Measurements from ENCODE around the gene PEPD. TPM values are rescaled to one million over a fixed set of nuclear protein-coding genes. Genes with fewer than 3 reads are reported as not detected.

PEPD gene
- total RNA-seq, 3 donors from 2014 or later, result 54.2 to 57.2 (median 55.1) TPM

- peaks cover 18% of the 10 kb centered on the region for H3K36me3 Mint-ChIP-seq (ENCODE audit: insufficient read depth)
- H3K4me1 Mint-ChIP-seq (ENCODE audit: low read depth), result peaks cover 61% of the 10 kb centered on the region
- no peaks in the 10 kb centered on the region for H3K27me3 Mint-ChIP-seq (ENCODE audit: low read depth)
- H3K9me3 Mint-ChIP-seq, result no peaks in the 10 kb centered on the region
- H3K4me3 Mint-ChIP-seq, result peak overlapping the region; percentile 97
- ATAC-seq (no peak), DNase-seq (no peak)
Measured at GRCh38 chr19:33375837-33376159, 145.8 kb downstream of the PEPD start.

- peaks cover 61% of the 10 kb centered on the region for H3K4me1 Mint-ChIP-seq (ENCODE audit: low read depth)
- H3K27me3 Mint-ChIP-seq (ENCODE audit: low read depth), result no peaks in the 10 kb centered on the region
- DNase-seq (no peak), ATAC-seq (no peak)
- H3K4me3 Mint-ChIP-seq, result peak overlapping the region; percentile 97
- peaks cover 18% of the 10 kb centered on the region for H3K36me3 Mint-ChIP-seq (ENCODE audit: insufficient read depth)
- H3K9me3 Mint-ChIP-seq, result no peaks in the 10 kb centered on the region
Measured at GRCh38 chr19:33375156-33375836, 146.3 kb downstream of the PEPD start.

- Mint-ChIP-seq H3K36me3 (ENCODE audit: insufficient read depth) (peaks cover 14% of the 10 kb centered on the region), H3K4me1 (ENCODE audit: low read depth) (peaks cover 54% of the 10 kb centered on the region), H3K4me3 (peak overlapping the region; percentile 97), H3K9me3 (no peaks in the 10 kb centered on the region), H3K27me3 (ENCODE audit: low read depth) (no peaks in the 10 kb centered on the region)
- ATAC-seq, result no peak
- DNase-seq, result no peak
Measured at GRCh38 chr19:33374236-33374714, 147.3 kb downstream of the PEPD start.

GRCh38 chr19:33373453-33374235 lies 147.9 kb downstream of the PEPD start, which contains the start of gene CEBPG:
CEBPG (plus strand) TSS chr19:33373709; CDS start chr19:33379240, 5,531 bp downstream.
- Mint-ChIP-seq H3K9me3 (no peaks in the 10 kb centered on the region), H3K4me1 (ENCODE audit: low read depth) (peaks cover 48% of the 10 kb centered on the region), H3K36me3 (ENCODE audit: insufficient read depth) (peaks cover 12% of the 10 kb centered on the region), H3K4me3 (peak within 1 kb of the TSS; percentile 97), H3K27me3 (ENCODE audit: low read depth) (no peaks in the 10 kb centered on the region)
- DNase-seq (peak; percentile 93), ATAC-seq (peak; percentile 94 to 95)

GRCh38 chr19:33370783-33371182 lies 150.8 kb downstream of the PEPD start:
- Mint-ChIP-seq H3K4me3 (no peak overlapping the region), H3K9me3 (no peaks in the 10 kb centered on the region), H3K36me3 (ENCODE audit: insufficient read depth) (peaks cover 6% of the 10 kb centered on the region), H3K27me3 (ENCODE audit: low read depth) (peaks cover 4% of the 10 kb centered on the region), H3K4me1 (ENCODE audit: low read depth) (peaks cover 21% of the 10 kb centered on the region)
- ATAC-seq (no peak), DNase-seq (no peak)

GRCh38 chr19:33368074-33368864 lies 153.3 kb downstream of the PEPD start:
- ATAC-seq (peak in 1 of 2 donors; percentile 20), DNase-seq (no peak)
- Mint-ChIP-seq H3K36me3 (ENCODE audit: insufficient read depth) (no peaks in the 10 kb centered on the region), H3K27me3 (ENCODE audit: low read depth) (peaks cover 4% of the 10 kb centered on the region), H3K9me3 (no peaks in the 10 kb centered on the region), H3K4me3 (no peak overlapping the region), H3K4me1 (ENCODE audit: low read depth) (peaks cover 4% of the 10 kb centered on the region)

GRCh38 chr19:33366897-33367296 lies 154.7 kb downstream of the PEPD start:
- H3K27me3 Mint-ChIP-seq (ENCODE audit: low read depth), result peaks cover 9% of the 10 kb centered on the region
- no peaks in the 10 kb centered on the region for H3K36me3 Mint-ChIP-seq (ENCODE audit: insufficient read depth)
- no peak overlapping the region for H3K4me3 Mint-ChIP-seq
- no peaks in the 10 kb centered on the region for H3K4me1 Mint-ChIP-seq (ENCODE audit: low read depth)
- ATAC-seq, result no peak
- no peak for DNase-seq
- H3K9me3 Mint-ChIP-seq, result no peaks in the 10 kb centered on the region

- ATAC-seq, result no peak
- DNase-seq, result no peak
- no peak overlapping the region for H3K4me3 Mint-ChIP-seq
- H3K9me3 Mint-ChIP-seq, result no peaks in the 10 kb centered on the region
- H3K27me3 Mint-ChIP-seq (ENCODE audit: low read depth), result peaks cover 14% of the 10 kb centered on the region
- H3K36me3 Mint-ChIP-seq (ENCODE audit: insufficient read depth), result no peaks in the 10 kb centered on the region
- no peaks in the 10 kb centered on the region for H3K4me1 Mint-ChIP-seq (ENCODE audit: low read depth)
Measured at GRCh38 chr19:33366127-33366526, 155.5 kb downstream of the PEPD start.

- H3K9me3 Mint-ChIP-seq, result no peaks in the 10 kb centered on the region
Measured at GRCh38 chr19:33365691-33366090, 155.9 kb downstream of the PEPD start.

GRCh38 chr19:33363476-33363875 lies 158.1 kb downstream of the PEPD start:
- no peak overlapping the region for H3K4me3 Mint-ChIP-seq
- H3K4me1 Mint-ChIP-seq (ENCODE audit: low read depth), result no peaks in the 10 kb centered on the region
- no peaks in the 10 kb centered on the region for H3K36me3 Mint-ChIP-seq (ENCODE audit: insufficient read depth)
- H3K27me3 Mint-ChIP-seq (ENCODE audit: low read depth), result peaks cover 20% of the 10 kb centered on the region
- ATAC-seq (no peak), DNase-seq (no peak)
- no peaks in the 10 kb centered on the region for H3K9me3 Mint-ChIP-seq

More at GRCh38 chr19:33365691-33366090, 155.9 kb downstream of the PEPD start:
- no peak for ATAC-seq
- Mint-ChIP-seq H3K27me3 (ENCODE audit: low read depth) (peaks cover 14% of the 10 kb centered on the region), H3K4me1 (ENCODE audit: low read depth) (no peaks in the 10 kb centered on the region), H3K4me3 (no peak overlapping the region), H3K36me3 (ENCODE audit: insufficient read depth) (no peaks in the 10 kb centered on the region)
- no peak for DNase-seq

- Mint-ChIP-seq H3K4me3 (no peak overlapping the region), H3K4me1 (ENCODE audit: low read depth) (no peaks in the 10 kb centered on the region), H3K9me3 (no peaks in the 10 kb centered on the region), H3K36me3 (ENCODE audit: insufficient read depth) (no peaks in the 10 kb centered on the region), H3K27me3 (ENCODE audit: low read depth) (peaks cover 20% of the 10 kb centered on the region)
- ATAC-seq, result no peak
- no peak for DNase-seq
Measured at GRCh38 chr19:33362508-33363228, 158.9 kb downstream of the PEPD start.

- Mint-ChIP-seq H3K4me3 (no peak overlapping the region), H3K27me3 (ENCODE audit: low read depth) (peaks cover 18% of the 10 kb centered on the region), H3K9me3 (peaks cover 11% of the 10 kb centered on the region), H3K36me3 (ENCODE audit: insufficient read depth) (peaks cover 1% of the 10 kb centered on the region), H3K4me1 (ENCODE audit: low read depth) (no peaks in the 10 kb centered on the region)
- ATAC-seq (no peak), DNase-seq (no peak)
Measured at GRCh38 chr19:33359581-33359980, 162.0 kb downstream of the PEPD start.

- no peak for DNase-seq
- Mint-ChIP-seq H3K9me3 (peaks cover 11% of the 10 kb centered on the region), H3K27me3 (ENCODE audit: low read depth) (peaks cover 18% of the 10 kb centered on the region), H3K4me3 (no peak overlapping the region), H3K4me1 (ENCODE audit: low read depth) (no peaks in the 10 kb centered on the region), H3K36me3 (ENCODE audit: insufficient read depth) (peaks cover 1% of the 10 kb centered on the region)
- ATAC-seq, result no peak
Measured at GRCh38 chr19:33358408-33358807, 163.2 kb downstream of the PEPD start.

GRCh38 chr19:33357556-33357955 lies 164.0 kb downstream of the PEPD start:
- peaks cover 11% of the 10 kb centered on the region for H3K9me3 Mint-ChIP-seq
- no peak for ATAC-seq
- H3K27me3 Mint-ChIP-seq (ENCODE audit: low read depth), result peaks cover 17% of the 10 kb centered on the region
- DNase-seq, result no peak
- peaks cover 1% of the 10 kb centered on the region for H3K36me3 Mint-ChIP-seq (ENCODE audit: insufficient read depth)
- H3K4me3 Mint-ChIP-seq, result no peak overlapping the region
- H3K4me1 Mint-ChIP-seq (ENCODE audit: low read depth), result no peaks in the 10 kb centered on the region
